ENCODE data around the gene ZDHHC11B.
"Not testable (repeated sequence)": the region's sequence is repeated elsewhere in the genome, so short reads cannot be mapped to it uniquely, and the experiment has no call there.

GRCh38 chr5:695475-695874 lies 89.1 kb downstream of the ZDHHC11B start:
- TF ChIP-seq ELF4, SP1, FOXA1 (IDR thresholded peaks at IDR 0.05): not testable (repeated sequence)

Data from HEK293T (cell line).